Measurements from ENCODE around the gene ROBO1. TPM values are rescaled to one million over a fixed set of nuclear protein-coding genes. Genes with fewer than 3 reads are reported as not detected.
"Not testable (repeated sequence)": the region's sequence is repeated elsewhere in the genome, so short reads cannot be mapped to it uniquely, and the experiment has no call there.

The ROBO1 gene
- total RNA-seq, 1 donor from 2014 or later, result 20.8 TPM

GRCh38 chr3:78689378-78689777 lies 1078.4 kb downstream of the ROBO1 start:
- Histone ChIP-seq H3K27me3 (ENCODE audit: control insufficient read depth, insufficient read depth, low read length) (no peaks in the 10 kb centered on the region), H3K4me3 (ENCODE audit: low read depth, low read length) (no peak overlapping the region), H3K36me3 (ENCODE audit: control insufficient read depth, insufficient read depth, low read length) (no peaks in the 10 kb centered on the region)
- TF ChIP-seq CTCF (IDR thresholded peaks at IDR 0.05; ENCODE audit: insufficient read depth, low read length, severe bottlenecking), result no peak
- no peak for DNase-seq (ENCODE audit: low read depth)
- no peak for FAIRE-seq

GRCh38 chr3:78687520-78687919 lies 1080.3 kb downstream of the ROBO1 start:
- DNase-seq (ENCODE audit: low read depth), result no peak
- Histone ChIP-seq H3K27me3 (ENCODE audit: control insufficient read depth, insufficient read depth, low read length) (no peaks in the 10 kb centered on the region), H3K4me3 (ENCODE audit: low read depth, low read length) (no peak overlapping the region), H3K36me3 (ENCODE audit: control insufficient read depth, insufficient read depth, low read length) (no peaks in the 10 kb centered on the region)
- FAIRE-seq, result no peak
- TF ChIP-seq CTCF (IDR thresholded peaks at IDR 0.05; ENCODE audit: insufficient read depth, low read length, severe bottlenecking), result no peak

GRCh38 chr3:78683284-78683683 lies 1084.5 kb downstream of the ROBO1 start:
- FAIRE-seq (no peak), DNase-seq (ENCODE audit: low read depth) (no peak)
- no peaks in the 10 kb centered on the region for H3K36me3 ChIP-seq (ENCODE audit: control insufficient read depth, insufficient read depth, low read length)
- no peak for TF ChIP-seq CTCF (IDR thresholded peaks at IDR 0.05; ENCODE audit: insufficient read depth, low read length, severe bottlenecking)
- no peak overlapping the region for H3K4me3 ChIP-seq (ENCODE audit: low read depth, low read length)
- H3K27me3 ChIP-seq (ENCODE audit: control insufficient read depth, insufficient read depth, low read length), result no peaks in the 10 kb centered on the region

DNA sequence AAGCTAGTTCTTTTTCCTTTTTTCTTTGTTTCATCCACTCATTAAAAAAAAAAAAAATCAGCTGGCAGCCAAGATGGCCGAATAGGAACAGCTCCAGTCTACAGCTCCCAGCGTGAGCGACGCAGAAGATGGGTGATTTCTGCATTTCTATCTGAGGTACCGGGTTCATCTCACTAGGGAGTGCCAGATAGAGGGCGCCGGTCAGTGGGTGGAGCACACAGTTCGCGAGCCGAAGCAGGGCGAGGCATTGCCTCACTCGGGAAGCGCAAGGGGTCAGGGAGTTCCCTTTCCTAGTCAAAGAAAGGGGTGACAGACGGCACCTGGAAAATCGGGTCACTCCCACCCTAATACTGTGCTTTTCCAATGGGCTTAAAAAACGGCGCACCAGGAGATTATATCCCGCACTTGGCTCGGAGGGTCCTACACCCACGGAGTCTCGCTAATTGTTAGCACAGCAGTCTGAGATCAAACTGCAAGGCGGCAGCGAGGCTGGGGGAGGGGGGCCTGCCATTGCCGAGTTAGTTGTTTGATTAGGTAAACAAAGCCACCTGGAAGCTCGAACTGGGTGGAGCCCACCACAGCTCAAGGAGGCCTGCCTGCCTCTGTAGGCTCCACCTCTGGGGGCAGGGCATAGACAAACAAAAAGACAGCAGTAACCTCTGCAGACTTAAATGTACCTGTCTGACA lies 1092.5 kb downstream of the ROBO1 start:
- H3K36me3 ChIP-seq (ENCODE audit: control insufficient read depth, insufficient read depth, low read length); FAIRE-seq; H3K27me3 ChIP-seq (ENCODE audit: control insufficient read depth, insufficient read depth, low read length); H3K4me3 ChIP-seq (ENCODE audit: low read depth, low read length); DNase-seq (ENCODE audit: low read depth): not testable (repeated sequence)

DNA sequence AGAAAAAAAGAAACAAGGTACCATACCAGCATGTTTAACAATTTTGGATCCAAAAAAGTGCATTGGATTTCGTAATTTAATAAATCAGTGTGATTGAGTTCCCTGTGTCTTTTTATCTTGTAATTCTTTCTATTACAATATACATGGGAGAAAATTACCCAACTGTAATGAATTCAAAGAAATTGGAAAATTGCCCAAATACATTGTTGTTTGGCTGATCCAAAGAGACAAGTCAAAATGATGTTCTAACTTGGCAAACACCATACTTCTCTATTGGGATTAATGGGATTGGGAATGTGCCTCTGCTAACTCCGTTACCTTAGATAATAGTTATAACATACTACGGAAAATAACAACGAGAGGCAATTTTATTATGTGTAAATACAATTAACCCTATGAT lies 1097.1 kb downstream of the ROBO1 start:
- no peak overlapping the region for H3K4me3 ChIP-seq (ENCODE audit: low read depth, low read length)
- H3K27me3 ChIP-seq (ENCODE audit: control insufficient read depth, insufficient read depth, low read length), result no peaks in the 10 kb centered on the region
- FAIRE-seq, result no peak
- no peak for DNase-seq (ENCODE audit: low read depth)
- TF ChIP-seq CTCF (IDR thresholded peaks at IDR 0.05; ENCODE audit: insufficient read depth, low read length, severe bottlenecking), result no peak
- H3K36me3 ChIP-seq (ENCODE audit: control insufficient read depth, insufficient read depth, low read length), result no peaks in the 10 kb centered on the region

GRCh38 chr3:78670094-78670493 lies 1097.7 kb downstream of the ROBO1 start:
- no peak for DNase-seq (ENCODE audit: low read depth)
- no peaks in the 10 kb centered on the region for H3K36me3 ChIP-seq (ENCODE audit: control insufficient read depth, insufficient read depth, low read length)
- no peak for TF ChIP-seq CTCF (IDR thresholded peaks at IDR 0.05; ENCODE audit: insufficient read depth, low read length, severe bottlenecking)
- no peak for FAIRE-seq
- no peak overlapping the region for H3K4me3 ChIP-seq (ENCODE audit: low read depth, low read length)
- H3K27me3 ChIP-seq (ENCODE audit: control insufficient read depth, insufficient read depth, low read length), result no peaks in the 10 kb centered on the region

All from bronchial epithelial cell (primary cell).